GM23338 (cell line): ENCODE results near the gene CREB3L2. TPM values are rescaled to one million over a fixed set of nuclear protein-coding genes. Genes with fewer than 3 reads are reported as not detected.
A peak's percentile ranks its signal among the peaks of the same experiment; 100 is the strongest.

Experiments used
- ATAC-seq: fragments of 200-7000 bp; cut with Tn5 transposase; 3 replicates; pipeline ENCODE4 v1.9.1; 2020
- DNase-seq: peaks from one replicate; pipeline ENCODE4 v3.0.0-alpha.2; 2015; ENCODE audit warnings: low spot score
- H2AFZ ChIP-seq: fragments of 200-600 bp; sonication (generic); 2 replicates; pipeline ENCODE4 v1.8.0; 2016; ENCODE audit warnings: antibody characterized with exemption, mild to moderate bottlenecking, moderate library complexity
- H3F3A ChIP-seq: fragments of 200-600 bp; sonication (generic); replicated peaks from 2 replicates; pipeline ENCODE4 v1.8.0; 2017; ENCODE audit warnings: antibody characterized with exemption, mixed run types, low read depth
- H3K27ac ChIP-seq: fragments of 200-600 bp; sonication (generic); 2 replicates; pipeline ENCODE4 v1.6.1; 2016; ENCODE audit warnings: low read depth
- H3K27me3 ChIP-seq: fragments of 200-600 bp; sonication (generic); 2 replicates; pipeline ENCODE4 v1.8.0; 2016; ENCODE audit warnings: mild to moderate bottlenecking, mixed run types, moderate library complexity; ENCODE audit not compliant: insufficient read depth
- H3K36me3 ChIP-seq: fragments of 200-600 bp; sonication (generic); 2 replicates; pipeline ENCODE4 v1.8.0; 2016; ENCODE audit warnings: mild to moderate bottlenecking; ENCODE audit not compliant: insufficient read depth
- H3K4me1 ChIP-seq: fragments of 200-600 bp; sonication (generic); 2 replicates; pipeline ENCODE4 v1.8.0; 2016; ENCODE audit warnings: mild to moderate bottlenecking, moderate library complexity; ENCODE audit not compliant: insufficient read depth
- H3K4me2 ChIP-seq: fragments of 200-600 bp; sonication (generic); 2 replicates; pipeline ENCODE4 v1.7.1; 2017; ENCODE audit warnings: mixed run types
- H3K4me3 ChIP-seq: fragments of 200-600 bp; sonication (generic); 2 replicates; pipeline ENCODE4 v1.6.1; 2016; ENCODE audit warnings: mixed run types
- H3K79me2 ChIP-seq: fragments of 200-600 bp; sonication (generic); replicated peaks from 2 replicates; pipeline ENCODE4 v1.8.0; 2017; ENCODE audit warnings: mild to moderate bottlenecking; ENCODE audit not compliant: insufficient read depth
- H3K9me2 ChIP-seq: fragments of 200-600 bp; sonication (generic); 2 replicates; pipeline ENCODE4 v1.8.0; 2017; ENCODE audit not compliant: insufficient read depth
- H4K20me1 ChIP-seq: fragments of 200-600 bp; sonication (generic); replicated peaks from 2 replicates; pipeline ENCODE4 v1.8.0; 2017; ENCODE audit warnings: mild to moderate bottlenecking; ENCODE audit not compliant: insufficient read depth
- H3K27ac Mint-ChIP-seq: 2 replicates; pipeline ENCODE4 v1.8.0; 2020; ENCODE audit warnings: inconsistent platforms, mild to moderate bottlenecking, moderate library complexity, mixed read lengths
- H3K27me3 Mint-ChIP-seq: 3 replicates; pipeline ENCODE4 v1.8.0; 2022; ENCODE audit warnings: low read depth, mild to moderate bottlenecking, moderate library complexity, mixed read lengths, inconsistent platforms; ENCODE audit not compliant: insufficient read depth, poor library complexity
- H3K36me3 Mint-ChIP-seq: 3 replicates; pipeline ENCODE4 v1.8.0; 2021; ENCODE audit warnings: low read depth, mild to moderate bottlenecking, inconsistent platforms, moderate library complexity, mixed read lengths
- H3K4me1 Mint-ChIP-seq: 3 replicates; pipeline ENCODE4 v1.8.0; 2020; ENCODE audit warnings: mild to moderate bottlenecking, inconsistent platforms, mixed read lengths
- H3K4me3 Mint-ChIP-seq: 3 replicates; pipeline ENCODE4 v1.8.0; 2021; ENCODE audit warnings: moderate library complexity, mild to moderate bottlenecking, inconsistent platforms, mixed read lengths
- H3K9me3 Mint-ChIP-seq: 3 replicates; pipeline ENCODE4 v1.8.0; 2020; ENCODE audit warnings: moderate library complexity, mild to moderate bottlenecking, inconsistent platforms, mixed read lengths
- CREB1 ChIP-seq: fragments of 250-450 bp; sonication (Bioruptor Pico); IDR thresholded peaks from 2 replicates; pipeline ENCODE4 v1.5.0; 2020; ENCODE audit warnings: low read depth, mild to moderate bottlenecking, moderate library complexity
- ETS1 ChIP-seq: IDR thresholded peaks from 2 replicates; pipeline ENCODE4 v1.6.1; 2016; ENCODE audit warnings: antibody characterized with exemption
- EZH2 ChIP-seq: fragments of 200-600 bp; sonication (generic); IDR thresholded peaks from one replicate; pipeline ENCODE4 v1.8.0; 2017; ENCODE audit warnings: antibody characterized with exemption, mild to moderate bottlenecking, low read depth; ENCODE audit not compliant: unreplicated experiment
- EZH2phosphoT487 ChIP-seq: fragments of 200-600 bp; sonication (generic); IDR thresholded peaks from one replicate; pipeline ENCODE4 v1.8.1; 2018; ENCODE audit warnings: antibody characterized with exemption; ENCODE audit not compliant: unreplicated experiment
- JUNB ChIP-seq: IDR thresholded peaks from one replicate; pipeline ENCODE4 v1.6.1; 2016; ENCODE audit warnings: antibody characterized with exemption; ENCODE audit not compliant: unreplicated experiment
- NANOG ChIP-seq: IDR thresholded peaks from 2 replicates; pipeline ENCODE4 v1.6.1; 2016; ENCODE audit warnings: antibody characterized with exemption, borderline replicate concordance
- POLR2AphosphoS5 ChIP-seq: IDR thresholded peaks from 2 replicates; pipeline ENCODE4 v1.6.1; 2016; ENCODE audit warnings: antibody characterized with exemption, low read depth
- REST ChIP-seq: IDR thresholded peaks from one replicate; pipeline ENCODE4 v1.6.1; 2018; ENCODE audit warnings: antibody characterized with exemption; ENCODE audit not compliant: unreplicated experiment
- STAT1 ChIP-seq: IDR thresholded peaks from one replicate; pipeline ENCODE4 v1.6.1; 2016; ENCODE audit warnings: antibody characterized with exemption; ENCODE audit not compliant: unreplicated experiment
- ZNF114 ChIP-seq: fragments of 250-450 bp; sonication (Bioruptor Pico); IDR thresholded peaks from 2 replicates; pipeline ENCODE4 v1.5.0; 2020; ENCODE audit warnings: mild to moderate bottlenecking, moderate library complexity
- ZNF331 ChIP-seq: fragments of 250-450 bp; sonication (Bioruptor Pico); IDR thresholded peaks from 2 replicates; pipeline ENCODE4 v1.5.0; 2020; ENCODE audit warnings: low read depth, mild to moderate bottlenecking, moderate library complexity
- ZNF462 ChIP-seq: fragments of 250-450 bp; sonication (Bioruptor Pico); IDR thresholded peaks from 2 replicates; pipeline ENCODE4 v1.5.0; 2020; ENCODE audit warnings: mild to moderate bottlenecking, moderate library complexity
- polyA plus RNA-seq: library from polyadenylated mRNA; unstranded; fragments of >200 nt; fragmentation: Nextera tagmentation; extraction: Ambion mirVana; gene quantifications from 2 replicates; pipeline ENCODE4 v1.2.1, GENCODE V29; 2016
- total RNA-seq: library from RNA; depleted of rRNA; stranded (reverse); fragments of >200 nt; shearing (Covaris generic); gene quantifications from 2 replicates; pipeline ENCODE4 v1.2.3, GENCODE V29; 2014
- TF ChIP-seq, protein P1 (sequence below), 2 experiments: fragments of 200-600 bp in 1 of 2; sonication (generic) in 1 of 2; conservative IDR thresholded peaks; 2 replicates each; pipeline versions ENCODE4 v1.5.1 to v1.6.1; 2016 to 2017; ENCODE audit warnings: antibody characterized with exemption in 2 of 2, low read depth in 2 of 2, mild to moderate bottlenecking in 2 of 2, moderate library complexity in 1 of 2

CREB3L2 gene
- total and polyA plus RNA-seq, 2 experiments from 2014 or later, result 14.5 to 27.1 TPM

- Histone ChIP-seq H3K27ac (no peak overlapping the region), H3K9me2 (no peaks in the 10 kb centered on the region; the same call in 1 of the 2 replicates), H4K20me1 (no peaks in the 10 kb centered on the region), H3K36me3 (no peaks in the 10 kb centered on the region), H3K4me2 (no peak overlapping the region), H3K79me2 (no peaks in the 10 kb centered on the region), H3K4me3 (no peak overlapping the region), H3F3A (0 out of 2 replicates have a peak, but pooled peaks cover 3% of the 10 kb centered on the region), H3K4me1 (peaks cover 39% of the 10 kb centered on the region), H2AFZ (peak overlapping the region; percentile 61; the same call in 1 of the 2 replicates), H3K27me3 (no peaks in the 10 kb centered on the region)
- Mint-ChIP-seq H3K27ac (no peak overlapping the region), H3K27me3 (peaks cover 9% of the 10 kb centered on the region), H3K36me3 (peaks cover 5% of the 10 kb centered on the region), H3K4me1 (peaks cover 10% of the 10 kb centered on the region), H3K4me3 (no peak overlapping the region), H3K9me3 (peaks cover 16% of the 10 kb centered on the region; the same call in 2 of the 3 replicates)
- ATAC-seq, result no peak
- no peak for DNase-seq
- no peak for TF ChIP-seq CREB1
- no peak for TF ChIP-seq ZNF114 (CRISPR knock-in tag)
- TF ChIP-seq, protein P1, sequence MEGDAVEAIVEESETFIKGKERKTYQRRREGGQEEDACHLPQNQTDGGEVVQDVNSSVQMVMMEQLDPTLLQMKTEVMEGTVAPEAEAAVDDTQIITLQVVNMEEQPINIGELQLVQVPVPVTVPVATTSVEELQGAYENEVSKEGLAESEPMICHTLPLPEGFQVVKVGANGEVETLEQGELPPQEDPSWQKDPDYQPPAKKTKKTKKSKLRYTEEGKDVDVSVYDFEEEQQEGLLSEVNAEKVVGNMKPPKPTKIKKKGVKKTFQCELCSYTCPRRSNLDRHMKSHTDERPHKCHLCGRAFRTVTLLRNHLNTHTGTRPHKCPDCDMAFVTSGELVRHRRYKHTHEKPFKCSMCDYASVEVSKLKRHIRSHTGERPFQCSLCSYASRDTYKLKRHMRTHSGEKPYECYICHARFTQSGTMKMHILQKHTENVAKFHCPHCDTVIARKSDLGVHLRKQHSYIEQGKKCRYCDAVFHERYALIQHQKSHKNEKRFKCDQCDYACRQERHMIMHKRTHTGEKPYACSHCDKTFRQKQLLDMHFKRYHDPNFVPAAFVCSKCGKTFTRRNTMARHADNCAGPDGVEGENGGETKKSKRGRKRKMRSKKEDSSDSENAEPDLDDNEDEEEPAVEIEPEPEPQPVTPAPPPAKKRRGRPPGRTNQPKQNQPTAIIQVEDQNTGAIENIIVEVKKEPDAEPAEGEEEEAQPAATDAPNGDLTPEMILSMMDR (conservative IDR thresholded peaks at IDR 0.05; ENCODE audit: low read depth in 2 of 2), result no peak
- TF ChIP-seq EZH2phosphoT487, result no peak
- TF ChIP-seq STAT1, result no peak
- TF ChIP-seq NANOG, result no peak
- TF ChIP-seq EZH2, result no peak
- TF ChIP-seq REST, result no peak
- TF ChIP-seq ETS1, result no peak
- TF ChIP-seq JUNB, result no peak
- TF ChIP-seq ZNF331 (CRISPR knock-in tag), result no peak
- no peak for TF ChIP-seq ZNF462 (CRISPR knock-in tag)
- TF ChIP-seq POLR2AphosphoS5, result no peak
These were observed 16.1 kb upstream of the CREB3L2 start for GRCh38 chr7:138017992-138018391.
